HG03354 (cell line): ENCODE data around the gene HRCT1.

Experiments used
- ATAC-seq: cut with Tn5 transposase; IDR thresholded peaks from one replicate; pipeline ENCODE4 v1.9.1; 2021; ENCODE audit warnings: mild to moderate bottlenecking; ENCODE audit not compliant: unreplicated experiment, poor library complexity, severe bottlenecking

The HRCT1 gene

GRCh38 chr9:35938474-35939356 lies 32.7 kb downstream of the HRCT1 start:
- ATAC-seq: no peak

DNA sequence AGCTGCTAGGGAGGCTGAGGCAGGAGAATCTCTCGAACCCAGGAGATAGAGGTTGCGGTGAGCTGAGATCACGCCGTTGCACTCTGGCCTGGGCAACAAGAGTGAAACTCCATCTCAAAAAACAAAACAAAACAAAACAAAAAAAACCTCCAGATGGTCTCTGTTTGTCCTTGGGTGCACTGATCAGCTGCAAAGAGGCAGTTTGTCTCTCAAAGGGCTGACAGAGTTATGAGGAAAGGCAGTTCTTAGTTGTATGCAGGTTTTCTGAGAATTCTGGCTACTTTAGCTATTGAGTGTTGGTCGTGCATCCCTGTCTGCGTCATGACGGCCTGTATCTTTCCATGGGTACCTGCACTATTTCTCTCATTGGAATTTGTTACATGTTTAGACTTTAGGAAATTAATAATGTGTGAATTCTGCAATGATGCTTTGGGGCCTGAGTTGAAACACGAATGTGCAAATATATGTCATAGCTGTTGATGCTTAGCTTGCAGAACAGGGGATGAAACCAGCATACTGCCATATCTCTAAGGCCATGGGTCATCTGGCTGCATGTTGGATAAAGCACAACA lies 33.8 kb downstream of the HRCT1 start:
- no peak for ATAC-seq

DNA sequence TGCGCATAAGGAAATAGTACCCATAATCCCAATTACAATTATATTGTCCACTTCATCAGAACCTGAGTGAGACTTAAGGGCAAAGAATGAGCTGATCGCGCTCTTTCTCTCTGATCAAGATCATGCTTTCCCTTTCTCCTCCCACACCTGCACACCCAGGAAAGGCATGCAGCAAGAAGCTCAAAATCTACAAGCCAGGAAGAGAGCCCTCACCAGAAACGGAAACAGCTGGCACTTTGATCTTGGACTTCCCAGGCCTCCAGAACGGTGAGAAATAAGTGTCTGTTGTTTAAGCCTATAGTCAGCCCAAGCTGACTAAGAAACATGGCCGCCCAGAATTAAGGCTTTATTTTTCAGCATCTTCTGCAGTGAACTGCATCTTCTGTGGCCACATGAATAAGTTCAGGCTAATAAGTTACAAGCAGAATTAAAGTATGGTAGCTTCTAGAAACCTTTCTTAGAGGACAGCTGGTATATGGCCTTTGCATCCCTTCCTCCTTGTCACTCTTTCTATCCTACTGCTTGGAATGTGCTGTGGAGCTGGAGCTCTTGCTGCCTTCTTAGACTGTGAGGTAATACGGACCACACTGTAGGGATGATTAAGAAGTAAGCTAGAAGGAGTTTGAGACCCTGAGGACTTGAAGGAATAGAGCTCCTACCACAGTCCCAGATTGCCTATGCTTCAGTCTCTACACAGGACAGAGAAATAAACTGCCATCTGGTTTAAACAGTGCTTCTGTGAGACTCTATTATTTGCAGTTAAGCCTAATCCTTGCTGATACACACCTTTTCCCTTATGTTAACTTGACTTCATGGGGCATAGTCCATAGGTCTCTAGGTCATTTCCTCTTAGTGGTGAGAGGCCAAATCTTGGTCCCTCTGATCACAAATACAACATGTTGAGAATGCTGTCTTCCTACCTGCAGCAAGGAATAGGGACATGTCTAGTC lies 34.7 kb downstream of the HRCT1 start:
- no peak for ATAC-seq

- ATAC-seq: no peak
Measured at GRCh38 chr9:35942286-35942685, 36.3 kb downstream of the HRCT1 start.

DNA sequence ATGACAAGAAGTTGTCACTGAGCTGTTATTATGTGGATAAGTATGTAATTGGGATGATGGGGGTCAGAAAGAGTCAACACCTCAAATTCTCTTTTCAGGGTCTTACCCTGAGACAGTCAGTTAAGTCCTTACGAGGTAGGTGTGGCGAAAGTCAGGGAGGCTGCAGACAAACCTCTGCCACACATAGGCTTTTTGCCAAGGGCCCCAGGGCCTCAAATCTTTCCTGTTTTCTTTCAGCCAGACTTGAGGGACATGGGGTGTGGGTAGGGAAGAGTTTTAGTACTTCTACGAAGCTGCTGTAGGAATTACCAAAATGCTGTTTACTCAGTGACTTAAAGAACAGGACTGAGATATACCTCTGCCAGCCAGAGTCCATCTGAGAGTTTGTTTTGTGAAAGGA lies 38.2 kb downstream of the HRCT1 start:
- no peak for ATAC-seq

DNA sequence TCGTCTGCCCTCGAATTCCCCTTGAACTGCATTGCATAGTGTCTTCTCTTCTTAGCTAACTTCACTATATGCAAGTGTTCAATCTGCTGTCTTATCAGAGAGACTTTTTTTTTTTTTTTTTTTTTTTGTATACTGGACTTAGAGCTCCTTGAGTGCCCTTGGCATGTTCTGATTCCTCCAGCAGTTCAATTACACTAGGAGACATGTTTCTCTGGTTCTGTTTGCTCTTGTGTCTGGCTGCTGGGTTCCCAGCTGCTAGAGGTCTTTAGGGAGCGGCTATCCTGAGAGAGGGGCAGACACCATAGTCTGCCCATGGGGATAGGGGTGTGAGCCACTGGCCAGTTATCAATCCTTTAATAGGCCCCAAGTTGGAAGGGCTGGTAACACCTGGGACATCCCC lies 38.8 kb downstream of the HRCT1 start:
- ATAC-seq: no peak

DNA sequence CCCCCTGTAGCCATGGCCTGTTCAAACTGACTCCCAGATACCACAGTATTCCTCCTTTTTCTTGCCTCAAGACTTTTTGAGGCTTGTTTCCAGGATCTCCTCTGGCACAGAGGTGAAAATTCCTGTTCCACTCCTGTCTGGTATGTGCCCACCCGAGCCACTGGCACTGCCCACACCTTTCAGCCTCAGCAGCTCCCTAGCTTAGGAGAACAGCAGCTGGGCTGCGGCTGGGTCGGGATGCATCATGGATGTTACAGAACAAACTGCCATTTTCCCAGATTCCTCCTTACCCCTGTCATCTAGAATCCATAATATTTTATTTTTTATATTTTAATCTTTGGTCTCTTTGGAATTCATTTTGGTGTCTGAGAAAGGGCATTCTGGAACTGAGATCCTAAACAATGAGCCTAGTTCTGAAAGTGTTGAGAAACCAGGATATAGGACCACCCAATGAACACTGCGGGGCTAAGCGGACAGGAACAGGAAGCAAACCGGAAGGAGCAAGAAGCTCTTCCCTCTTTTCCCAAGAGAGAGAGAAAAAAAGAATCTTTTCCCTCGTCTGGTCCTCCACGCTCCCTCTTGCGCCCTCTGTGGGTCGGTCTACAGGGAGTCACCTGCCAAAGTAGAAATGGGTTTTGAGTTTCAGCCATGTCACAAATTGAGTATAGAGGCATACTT lies 39.5 kb downstream of the HRCT1 start:
- no peak for ATAC-seq

- ATAC-seq: no peak
Measured at GRCh38 chr9:35948451-35948850, 42.4 kb downstream of the HRCT1 start.

DNA sequence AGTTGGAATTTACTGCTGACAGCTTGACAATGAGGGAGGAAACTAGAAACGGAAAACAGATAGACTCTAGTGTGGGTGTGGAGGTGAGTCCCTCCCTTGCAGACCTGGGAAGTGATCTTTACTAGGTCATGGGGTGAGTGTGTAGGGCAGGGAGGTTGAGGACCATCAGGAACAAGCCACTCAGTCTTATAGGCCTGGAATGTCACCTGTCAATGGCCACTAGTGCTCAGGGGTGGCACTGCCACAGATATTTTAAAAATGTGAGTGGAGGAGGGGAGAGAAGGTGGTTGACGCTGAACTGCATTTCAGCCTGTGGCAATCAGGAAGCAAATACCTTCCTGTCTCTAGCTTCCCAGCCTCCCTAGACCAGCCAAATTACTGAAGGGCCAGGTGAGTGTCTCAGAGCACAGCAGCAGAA lies 42.9 kb downstream of the HRCT1 start:
- no peak for ATAC-seq

DNA sequence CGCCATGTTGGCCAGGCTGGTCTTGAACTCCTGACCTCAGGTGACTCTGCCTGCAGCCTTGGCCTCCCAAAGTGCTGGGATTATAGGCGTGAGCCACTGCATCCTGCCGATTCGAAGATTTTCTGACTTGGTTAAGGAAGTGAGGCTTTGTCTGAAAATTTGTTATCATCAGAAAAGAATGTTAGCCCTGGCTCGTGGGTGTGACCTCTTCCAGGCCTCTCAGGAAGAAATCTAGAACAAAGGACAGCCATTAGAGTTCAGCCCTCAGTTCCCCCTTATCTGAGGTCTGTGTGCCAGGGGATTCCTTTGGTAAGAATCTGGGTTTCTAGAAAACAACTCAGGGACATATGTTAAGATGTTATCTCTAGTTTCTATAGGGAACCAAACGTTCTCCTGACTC lies 45.7 kb downstream of the HRCT1 start:
- ATAC-seq: no peak

DNA sequence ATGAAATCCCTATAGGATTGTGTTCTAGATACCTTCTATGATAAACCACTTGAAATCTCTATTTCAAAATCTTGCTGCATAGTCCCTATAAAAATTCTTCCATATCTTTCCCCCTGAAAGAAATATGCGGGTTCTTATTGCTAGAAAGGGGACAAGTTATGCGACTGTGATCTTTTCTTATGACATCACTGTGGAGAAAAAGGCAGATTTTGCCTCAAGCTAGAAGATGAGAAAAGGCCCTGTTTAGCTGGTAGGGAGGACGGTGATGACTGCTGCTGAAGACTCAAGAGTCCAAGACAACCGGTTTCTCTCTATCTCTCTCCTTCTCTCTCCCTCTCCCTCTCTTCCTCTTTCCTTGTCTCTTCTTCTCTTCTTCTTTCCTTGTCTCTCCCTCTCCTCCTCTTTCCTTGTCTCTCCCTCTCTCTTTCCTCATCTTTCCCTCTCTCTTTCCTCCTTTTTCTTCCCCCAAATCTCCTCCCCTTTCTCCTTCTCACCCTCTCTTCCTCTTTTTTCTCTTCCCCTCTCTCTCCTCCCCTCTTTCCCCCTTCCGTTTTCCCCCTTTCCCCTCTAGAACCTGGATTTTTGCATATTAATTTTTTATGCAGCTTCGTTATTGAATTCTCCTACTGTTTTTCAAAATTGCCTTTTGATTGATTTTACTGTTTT lies 46.7 kb downstream of the HRCT1 start:
- no peak for ATAC-seq

GRCh38 chr9:35954942-35955546 lies 49.0 kb downstream of the HRCT1 start:
- no peak for ATAC-seq

DNA sequence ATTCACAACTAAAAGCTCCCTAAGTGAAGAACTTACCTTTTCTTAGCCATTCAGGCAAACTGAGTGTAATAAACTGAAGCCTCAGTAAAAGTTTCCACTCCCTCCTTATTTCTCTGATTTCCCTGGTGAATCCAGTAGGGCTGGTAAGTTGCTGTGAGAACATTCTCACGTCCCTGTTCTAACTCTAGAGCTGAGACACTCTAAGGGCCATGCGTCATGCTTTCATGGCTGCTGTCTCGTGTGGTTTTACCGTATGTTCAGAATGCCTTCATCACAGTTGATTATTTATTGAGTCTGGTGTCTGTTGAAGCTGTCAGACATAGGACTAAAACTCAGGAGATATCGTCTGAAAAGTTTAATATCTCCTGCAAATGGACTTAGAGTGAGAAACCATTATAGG lies 50.6 kb downstream of the HRCT1 start:
- no peak for ATAC-seq
